Heart right ventricle (tissue), 16 donors: Measurements from ENCODE around the gene CEP89. TPM values are rescaled to one million over a fixed set of nuclear protein-coding genes. Genes with fewer than 3 reads are reported as not detected.
"Not testable (repeated sequence)": the region's sequence is repeated elsewhere in the genome, so short reads cannot be mapped to it uniquely, and the experiment has no call there.

Source experiments
- ATAC-seq, 8 donors: fragments of 200-7000 bp; cut with Tn5 transposase; one replicate each; pipeline ENCODE4 v1.9.1; 2020; ENCODE audit warnings: mild to moderate bottlenecking in 8 of 8, moderate library complexity in 8 of 8, moderate number of reproducible peaks in 1 of 8
- DNase-seq, 2 donors: peaks; one replicate each; pipeline ENCODE4 v3.0.0-alpha.2; 2020
- H3K27ac ChIP-seq, 10 donors: fragments of 200-600 bp; sonication (generic) in 2 of 10; one replicate each; pipeline versions ENCODE4 v1.5.0 to v1.8.0; 2020 to 2022; ENCODE audit warnings: mild to moderate bottlenecking in 3 of 10
- H3K27me3 ChIP-seq, 7 donors: fragments of 200-600 bp; one replicate each; pipeline ENCODE4 v1.8.0; 2021 to 2022; ENCODE audit warnings: mild to moderate bottlenecking in 2 of 7
- H3K36me3 ChIP-seq, 9 donors: fragments of 200-600 bp; sonication (generic) in 1 of 9; one replicate each; pipeline versions ENCODE4 v1.5.0 to v1.8.0; 2020 to 2022; ENCODE audit warnings: mild to moderate bottlenecking in 2 of 9
- H3K4me1 ChIP-seq, 9 donors: fragments of 200-600 bp; sonication (generic) in 1 of 9; one replicate each; pipeline versions ENCODE4 v1.5.0 to v1.8.0; 2020 to 2022; ENCODE audit warnings: mild to moderate bottlenecking in 4 of 9
- H3K4me3 ChIP-seq, 10 donors: fragments of 200-600 bp; sonication (generic) in 2 of 10; one replicate each; pipeline versions ENCODE4 v1.5.0 to v1.8.0; 2020 to 2022; ENCODE audit warnings: mild to moderate bottlenecking in 7 of 10, moderate library complexity in 2 of 10
- H3K9me3 ChIP-seq, 11 donors: fragments of 200-600 bp in 10 of 11; sonication (generic) in 2 of 11; one replicate each; pipeline versions ENCODE4 v1.5.0 to v1.8.0; 2013 to 2022; ENCODE audit warnings: mild to moderate bottlenecking in 2 of 11, control low read depth in 1 of 11, moderate library complexity in 1 of 11
- WGBS, 2 donors: extraction: QIAGEN DNeasy Blood & Tissue Kit; methylation state at CpG; one replicate each; pipeline ENCODE4 v1.1.7; 2013; ENCODE audit warnings: inconsistent platforms in 1 of 2; 5-methylcytosine and 5-hydroxymethylcytosine counted together
- intact Hi-C, 10 donors: fragments of 100-400 bp; cut with DNase I; formaldehyde crosslinking; loops; one replicate each; pipeline versions ENCODE4 v1.11.1 to v1.14.2; 2022
- polyA plus RNA-seq, 2 donors: library from polyadenylated mRNA; stranded (reverse); fragments of 200-250 nt; gene quantifications; one replicate each; pipeline ENCODE4 v1.2.3, GENCODE V29; 2013
- total RNA-seq, 10 donors: library from RNA; stranded (reverse); fragmentation: NEBNext Ultra II Directional in 3 of 10; extraction: Animal tissue kit (Norgen Biotek cat#: 25700) in 3 of 10; gene quantifications; one replicate each; pipeline versions ENCODE4 v1.2.1 to v1.2.4, GENCODE V29; 2021 to 2023
- TF ChIP-seq, protein P1 (sequence below), 9 donors: fragments of 200-600 bp; sonication (generic) in 2 of 9; IDR thresholded peaks; one replicate each; pipeline versions ENCODE4 v1.5.0 to v1.8.0; 2021 to 2022; ENCODE audit warnings: antibody characterized with exemption in 9 of 9, mild to moderate bottlenecking in 5 of 9, moderate library complexity in 1 of 9
- donor health status: Arrhythmogenic right ventricular cardiomyopathy.
- donor health status: ischemic (EF 13 %, LVEDD 7.1; RV severe dilation, severe dysfunction).
- donor health status: healthy with polysubstance abuse.
- donor health status: DM: no; HTN: yes; CAD: no.
- donor health status: DM: no; HTN: no; CAD: no.
- donor health status: ischemic (EF 25% LVEDD 6.9; RV normal size, moderate dysfunction).
- donor health status: ischemic (EF 25% LVEDD 5.7; RV mildly dilated, moderate dysfunction).
- donor health status: healthy.
- donor health status: DM: yes; HTN: yes; CAD: no.
- donor health status: Ischemic cardiomyopathy.
- donor health status: ischemic (EF 35%, LVEDD 5.7; RV mildly dilated, moderate dysfunction).
- donor health status: nonischemic (EF 11% LVEDD 7.7; RV severe dilation, severe dysfunction).
- donor health status: DM: yes; HTN: yes; CAD: no.
- donor health status: PGD.
- donor health status: ischemic (EF 29% LVEDD 5.4; RV normal size, mild dysfunction).
- donor health status: nonischemic (EF 23%, LVEDD 6.1; RV moderate dilation, normal function).

The CEP89 gene
- total and polyA plus RNA-seq, 12 donors, result 7.5 to 13.9 (median 10.0) TPM

DNA sequence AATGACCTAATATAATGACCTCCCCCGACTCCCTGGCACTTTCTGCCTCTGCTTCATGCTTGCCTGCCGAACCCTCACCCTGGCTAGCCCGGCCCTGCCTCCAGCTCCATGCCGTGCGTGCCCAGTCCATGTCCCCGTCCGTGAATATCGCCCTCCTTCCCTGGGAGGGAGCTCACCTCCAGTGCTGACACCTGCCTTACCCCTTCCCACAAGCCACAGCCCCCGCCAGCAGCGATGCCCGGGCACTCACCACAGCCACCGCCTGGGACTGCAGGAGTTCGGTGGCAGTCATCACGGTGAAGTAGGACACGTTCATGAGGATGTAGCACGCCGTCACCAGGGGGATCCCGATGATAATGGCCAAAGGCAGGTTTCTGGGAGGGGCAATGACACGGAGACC is 112.2 kb downstream of the CEP89 start:
- Histone ChIP-seq H3K9me3 (no peaks in the 10 kb centered on the region), H3K27ac (no peak overlapping the region), H3K4me3 (no peak overlapping the region), H3K36me3 (no peaks in the 10 kb centered on the region), H3K27me3 (no peaks in the 10 kb centered on the region), H3K4me1 (no peaks in the 10 kb centered on the region)
- TF ChIP-seq, protein P1, sequence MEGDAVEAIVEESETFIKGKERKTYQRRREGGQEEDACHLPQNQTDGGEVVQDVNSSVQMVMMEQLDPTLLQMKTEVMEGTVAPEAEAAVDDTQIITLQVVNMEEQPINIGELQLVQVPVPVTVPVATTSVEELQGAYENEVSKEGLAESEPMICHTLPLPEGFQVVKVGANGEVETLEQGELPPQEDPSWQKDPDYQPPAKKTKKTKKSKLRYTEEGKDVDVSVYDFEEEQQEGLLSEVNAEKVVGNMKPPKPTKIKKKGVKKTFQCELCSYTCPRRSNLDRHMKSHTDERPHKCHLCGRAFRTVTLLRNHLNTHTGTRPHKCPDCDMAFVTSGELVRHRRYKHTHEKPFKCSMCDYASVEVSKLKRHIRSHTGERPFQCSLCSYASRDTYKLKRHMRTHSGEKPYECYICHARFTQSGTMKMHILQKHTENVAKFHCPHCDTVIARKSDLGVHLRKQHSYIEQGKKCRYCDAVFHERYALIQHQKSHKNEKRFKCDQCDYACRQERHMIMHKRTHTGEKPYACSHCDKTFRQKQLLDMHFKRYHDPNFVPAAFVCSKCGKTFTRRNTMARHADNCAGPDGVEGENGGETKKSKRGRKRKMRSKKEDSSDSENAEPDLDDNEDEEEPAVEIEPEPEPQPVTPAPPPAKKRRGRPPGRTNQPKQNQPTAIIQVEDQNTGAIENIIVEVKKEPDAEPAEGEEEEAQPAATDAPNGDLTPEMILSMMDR (IDR thresholded peaks at IDR 0.05), result no peak
- intact Hi-C loops, result no loop called here
- 93% methylated on average over 19 of the region's 19 CpGs for WGBS, 2 donors
- no peak for DNase-seq
- no peak for ATAC-seq

DNA sequence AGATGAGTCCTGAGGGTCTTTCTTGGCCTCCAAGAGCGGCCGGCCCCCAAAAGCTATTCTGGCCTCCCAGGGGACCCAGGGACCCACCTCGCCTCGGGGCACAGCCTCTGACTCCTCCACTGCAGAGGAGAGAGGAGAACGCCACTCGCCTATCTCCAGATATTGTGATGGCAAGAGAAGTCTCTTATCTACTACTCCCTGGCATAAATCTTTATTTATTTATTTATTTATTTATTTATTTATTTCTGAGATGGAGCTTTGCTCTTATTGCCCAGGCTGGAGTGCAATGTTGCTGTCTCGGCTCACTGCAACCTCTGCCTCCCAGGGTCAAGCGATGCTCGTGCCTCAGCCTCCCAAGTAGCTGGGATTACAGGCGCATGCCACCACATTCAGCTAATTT is 113.2 kb downstream of the CEP89 start:
- Histone ChIP-seq H3K4me1 (no peaks in the 10 kb centered on the region), H3K27me3 (no peaks in the 10 kb centered on the region), H3K4me3 (no peak overlapping the region), H3K27ac (no peak overlapping the region), H3K36me3 (no peaks in the 10 kb centered on the region), H3K9me3 (no peaks in the 10 kb centered on the region)
- no peak for DNase-seq
- no peak for ATAC-seq
- TF ChIP-seq, protein P1 (IDR thresholded peaks at IDR 0.05), result no peak
- intact Hi-C loops, result no loop called here
- 95 to 96% methylated on average over 10 of the region's 10 CpGs for WGBS, 2 donors

DNA sequence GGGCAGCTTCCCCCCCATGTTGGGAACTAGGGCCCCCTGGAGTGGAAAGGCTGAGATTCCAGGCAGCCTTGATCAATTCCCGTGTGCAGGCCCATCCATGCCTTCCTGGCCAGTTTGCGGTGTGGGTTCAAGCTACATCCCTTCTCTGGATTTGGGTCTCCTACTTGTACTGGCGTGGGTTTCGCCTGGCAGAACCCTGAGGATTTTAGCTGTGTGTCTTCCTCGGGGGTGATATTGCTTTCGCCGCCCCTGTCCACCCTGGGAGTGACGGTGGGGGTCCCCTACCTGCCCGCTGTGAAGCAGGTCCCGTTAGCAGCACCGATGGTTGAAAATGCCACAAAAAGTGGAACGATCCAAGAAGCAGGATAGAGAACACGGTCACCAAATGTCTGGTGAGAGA is 113.6 kb downstream of the CEP89 start:
- ATAC-seq (no peak), DNase-seq (no peak)
- H3K9me3 ChIP-seq, result no peaks in the 10 kb centered on the region
- H3K27me3 ChIP-seq, result no peaks in the 10 kb centered on the region
- no peaks in the 10 kb centered on the region for H3K4me1 ChIP-seq
- WGBS, 2 donors, result 80 to 87% methylated on average over 13 of the region's 13 CpGs
- H3K27ac ChIP-seq, result no peak overlapping the region
- H3K4me3 ChIP-seq, result no peak overlapping the region
- intact Hi-C loops, result no loop called here
- H3K36me3 ChIP-seq, result no peaks in the 10 kb centered on the region
- TF ChIP-seq, protein P1 (IDR thresholded peaks at IDR 0.05), result no peak

DNA sequence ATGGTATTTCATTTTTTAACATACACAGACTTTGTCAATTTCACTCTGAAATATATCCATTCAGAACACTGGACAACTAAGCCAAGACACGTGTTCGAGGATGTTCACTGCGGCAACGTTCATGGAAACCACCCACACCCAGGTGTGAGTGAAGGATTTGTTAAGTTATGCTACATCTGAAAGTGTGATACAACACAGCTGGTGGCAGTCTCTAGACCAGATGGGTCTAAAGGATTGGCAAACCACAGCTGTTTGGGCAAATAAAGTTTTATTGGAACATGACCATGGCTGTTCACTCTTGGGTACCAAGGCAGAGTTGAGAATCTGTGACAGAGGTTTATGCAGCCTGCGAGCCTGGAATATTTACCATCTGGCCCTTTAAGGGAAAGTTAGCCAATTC is 114.2 kb downstream of the CEP89 start:
- no peak for DNase-seq
- ATAC-seq, result no peak
- intact Hi-C loops, result no loop called here
- WGBS, 2 donors, result 88 to 89% methylated on average over 5 of the region's 5 CpGs
- TF ChIP-seq, protein P1 (IDR thresholded peaks at IDR 0.05), result no peak
- Histone ChIP-seq H3K9me3 (no peaks in the 10 kb centered on the region), H3K4me1 (no peaks in the 10 kb centered on the region), H3K27me3 (no peaks in the 10 kb centered on the region), H3K27ac (no peak overlapping the region), H3K36me3 (no peaks in the 10 kb centered on the region), H3K4me3 (no peak overlapping the region)

DNA sequence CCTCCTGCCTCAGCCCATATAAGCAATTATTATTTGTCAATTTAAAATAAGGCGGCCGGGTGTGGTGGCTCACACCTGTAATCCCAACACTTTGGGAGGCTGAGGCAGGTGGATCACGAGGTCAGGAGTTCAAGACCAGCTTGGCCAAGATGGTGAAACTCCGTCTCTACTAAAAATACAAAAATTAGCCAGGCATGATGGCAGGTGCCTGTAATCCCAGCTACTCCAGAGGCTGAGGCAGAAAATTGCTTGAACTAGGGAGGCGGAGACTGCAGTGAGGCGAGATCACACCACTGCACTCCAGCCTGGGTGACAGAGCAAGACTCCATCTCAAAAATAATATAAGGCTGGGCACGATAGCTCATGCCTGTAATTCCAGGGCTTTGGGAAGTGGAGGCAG is 114.9 kb downstream of the CEP89 start:
- H3K36me3 ChIP-seq, intact Hi-C loops, H3K4me3 ChIP-seq, ATAC-seq, H3K9me3 ChIP-seq, DNase-seq, H3K4me1 ChIP-seq, H3K27ac ChIP-seq, H3K27me3 ChIP-seq: not testable (repeated sequence)
- 94 to 97% methylated on average over 7 of the region's 7 CpGs for WGBS, 2 donors
